ENCODE measurements around the gene PLK4. TPM values are rescaled to one million over a fixed set of nuclear protein-coding genes. Genes with fewer than 3 reads are reported as not detected.

The PLK4 gene
- 10 to 100 TPM; 50.5 to 76.4 TPM for total RNA-seq

DNA sequence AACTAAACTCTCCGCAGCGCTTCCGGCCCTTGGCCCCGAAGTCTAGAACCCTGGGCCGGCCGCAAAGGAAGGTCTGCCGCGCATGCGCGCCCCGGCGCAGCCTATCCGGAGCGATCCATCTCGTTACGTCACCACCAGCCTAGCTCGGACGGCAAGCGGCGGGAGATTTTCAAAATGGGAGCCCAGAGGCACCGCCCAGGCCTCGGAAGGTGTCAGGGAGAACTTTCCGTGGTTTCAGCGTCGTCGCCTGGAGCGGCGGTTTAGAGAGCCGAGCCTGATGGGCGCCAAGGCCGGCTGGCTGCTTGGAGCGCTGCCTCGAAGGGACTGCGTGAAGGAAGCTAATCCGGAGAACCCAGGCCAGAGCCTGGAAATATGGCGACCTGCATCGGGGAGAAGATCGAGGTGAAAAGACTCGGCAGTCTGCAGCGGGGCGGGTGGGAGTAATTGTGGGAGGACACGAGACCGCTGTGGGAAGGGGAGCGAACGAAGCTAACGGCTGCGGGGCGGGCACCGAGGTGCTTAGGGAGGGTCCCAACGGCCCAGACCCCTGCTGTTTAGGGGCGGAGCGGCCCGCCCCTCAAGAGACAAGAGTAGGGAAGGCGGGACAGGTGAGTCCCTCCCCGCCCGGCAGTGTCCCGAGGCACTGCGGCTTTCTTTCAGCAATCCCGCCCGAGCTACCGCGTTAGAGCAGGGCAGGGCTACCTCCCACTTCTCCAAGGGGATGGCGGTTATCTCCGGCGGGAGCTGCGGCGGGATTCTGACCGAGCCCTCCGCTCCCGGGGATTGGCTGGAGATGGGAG is at the start of gene PLK4:
Gene PLK4, plus strand, starts transcription at position 131 of the 800 bp plus-strand sequence. Its CDS starts 242 bp downstream, at position 373.
- Mint-ChIP-seq H3K36me3 (peaks cover 23 to 30% of the 10 kb centered on the region in 2 donors), H3K27ac (peak within 1 kb of the TSS; percentile 96 to 99), H3K9me3 (no peaks in the 10 kb centered on the region)
- ATAC-seq (peak; percentile 93 to 95), DNase-seq (ENCODE audit: low spot score in 2 of 2) (peak; percentile 92 to 97)

DNA sequence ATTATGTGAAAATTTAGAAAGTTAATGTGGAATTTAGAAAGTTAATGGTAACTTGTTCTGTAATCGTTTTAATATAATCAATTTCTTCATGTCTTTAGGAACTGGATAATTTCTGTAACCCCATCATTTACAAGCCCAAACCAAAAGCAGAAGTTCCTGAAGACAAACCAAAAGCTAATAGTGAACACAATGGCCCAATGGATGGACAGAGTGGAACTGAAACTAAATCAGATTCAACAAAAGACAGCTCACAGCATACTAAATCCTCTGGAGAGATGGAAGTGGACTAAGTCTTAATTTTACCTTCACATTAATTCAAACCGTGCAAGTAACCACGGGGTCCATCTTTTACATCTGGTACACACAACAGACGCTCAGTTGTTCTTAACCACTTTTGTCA is 48.1 kb upstream of the PLK4 start:
- DNase-seq (ENCODE audit: low spot score in 2 of 2) = no peak
- ATAC-seq = no peak
- Mint-ChIP-seq H3K36me3 (no peaks in the 10 kb centered on the region), H3K27ac (no peak overlapping the region), H3K9me3 (no peaks in the 10 kb centered on the region)

DNA sequence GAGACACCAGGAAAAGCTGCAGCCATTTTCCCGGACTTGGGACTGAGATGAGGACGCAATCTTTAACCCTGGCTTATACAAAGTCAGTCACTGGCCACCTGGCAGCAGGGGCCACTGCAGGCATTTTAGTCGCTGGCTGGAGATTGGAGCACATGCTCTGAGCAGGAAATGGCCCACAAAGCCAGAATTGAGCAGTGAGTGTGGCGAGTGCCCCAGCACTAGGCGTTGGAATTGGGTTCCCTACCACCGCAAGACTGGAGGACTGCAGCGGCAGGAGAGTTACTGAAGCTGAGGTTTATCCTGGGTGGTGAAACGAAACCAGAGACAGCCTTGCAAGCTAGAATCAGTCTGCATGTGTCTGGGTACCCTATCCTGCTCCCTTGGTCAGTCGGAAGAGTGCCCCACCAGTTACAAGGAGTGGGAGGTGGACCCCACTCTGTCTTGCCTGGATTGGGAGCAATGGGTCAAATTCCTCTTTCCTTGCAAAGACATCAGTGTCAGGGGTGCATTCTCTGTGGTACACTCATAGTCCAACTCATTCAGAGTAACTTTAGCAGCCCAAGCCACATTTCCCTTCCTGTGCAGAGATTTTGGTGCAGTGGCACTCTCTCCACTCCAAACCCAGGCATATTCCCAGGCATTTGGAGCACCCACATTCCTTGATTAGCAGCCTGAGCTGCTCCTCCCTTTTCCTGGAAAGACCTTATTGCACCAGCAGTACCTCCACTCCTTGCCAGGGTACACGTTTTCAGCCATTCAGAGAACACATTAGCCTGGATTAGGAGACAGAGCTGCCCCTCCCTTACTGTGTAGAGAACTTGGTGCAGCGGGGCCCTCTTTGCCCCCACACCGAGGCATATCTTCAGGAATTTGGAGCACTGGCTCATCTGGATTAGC is 36.7 kb upstream of the PLK4 start:
- DNase-seq (ENCODE audit: low spot score in 2 of 2) (no peak), ATAC-seq (no peak)
- H3K9me3 Mint-ChIP-seq = peaks cover 12 to 23% of the 10 kb centered on the region in 2 donors
- H3K27ac Mint-ChIP-seq = no peak overlapping the region
- peaks cover 28 to 57% of the 10 kb centered on the region in 2 donors for H3K36me3 Mint-ChIP-seq

DNA sequence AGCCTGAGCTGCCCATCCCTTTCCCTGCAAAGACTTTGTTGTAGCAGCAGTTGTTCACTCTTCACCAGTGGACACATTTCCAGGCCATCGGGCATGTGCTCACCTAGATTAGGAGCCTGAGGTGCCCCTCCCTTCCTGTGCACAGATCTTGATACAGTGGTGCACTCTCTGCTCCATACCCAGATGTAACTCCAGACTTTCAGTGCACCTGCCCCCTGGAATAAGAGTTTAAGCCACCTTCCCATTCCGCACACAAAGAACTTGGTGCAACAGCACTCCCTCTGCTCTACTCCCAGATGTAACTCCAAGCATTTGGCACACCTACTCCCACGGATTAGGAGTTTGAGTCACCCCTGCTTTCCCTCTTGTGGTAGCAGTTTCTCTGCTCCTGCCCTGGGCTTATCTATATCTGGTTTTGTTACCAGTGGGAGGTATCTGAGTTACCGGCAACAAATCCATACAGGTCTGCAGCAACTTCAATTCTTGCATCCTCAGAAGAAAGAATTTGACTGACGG is 36.0 kb upstream of the PLK4 start:
- Mint-ChIP-seq H3K9me3 (peaks cover 17 to 28% of the 10 kb centered on the region in 2 donors), H3K36me3 (peaks cover 35 to 64% of the 10 kb centered on the region in 2 donors), H3K27ac (no peak overlapping the region)
- ATAC-seq (no peak), DNase-seq (ENCODE audit: low spot score in 2 of 2) (no peak)

DNA sequence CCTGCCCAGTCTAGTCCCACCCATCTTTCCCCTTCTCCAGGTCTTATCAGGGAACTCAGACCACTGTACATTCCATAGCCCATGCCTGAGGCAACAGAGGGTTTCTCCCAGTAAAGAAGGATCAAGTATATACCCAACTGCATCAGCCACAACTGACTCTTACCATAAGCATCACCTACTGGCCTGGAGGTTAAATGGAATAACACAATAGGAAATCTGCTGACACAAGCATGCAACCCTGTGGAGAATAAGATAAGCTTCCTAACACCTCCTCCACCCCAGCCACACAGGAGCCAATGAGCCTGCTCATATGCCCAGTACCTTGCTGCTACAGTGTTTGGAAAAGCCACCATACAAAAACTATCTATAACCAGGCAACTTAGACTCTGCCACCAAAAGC is 34.6 kb upstream of the PLK4 start:
- no peak for ATAC-seq
- no peak for DNase-seq (ENCODE audit: low spot score in 2 of 2)
- Mint-ChIP-seq H3K27ac (no peak overlapping the region), H3K9me3 (peaks cover 27 to 38% of the 10 kb centered on the region in 2 donors), H3K36me3 (peaks cover 49 to 78% of the 10 kb centered on the region in 2 donors)

DNA sequence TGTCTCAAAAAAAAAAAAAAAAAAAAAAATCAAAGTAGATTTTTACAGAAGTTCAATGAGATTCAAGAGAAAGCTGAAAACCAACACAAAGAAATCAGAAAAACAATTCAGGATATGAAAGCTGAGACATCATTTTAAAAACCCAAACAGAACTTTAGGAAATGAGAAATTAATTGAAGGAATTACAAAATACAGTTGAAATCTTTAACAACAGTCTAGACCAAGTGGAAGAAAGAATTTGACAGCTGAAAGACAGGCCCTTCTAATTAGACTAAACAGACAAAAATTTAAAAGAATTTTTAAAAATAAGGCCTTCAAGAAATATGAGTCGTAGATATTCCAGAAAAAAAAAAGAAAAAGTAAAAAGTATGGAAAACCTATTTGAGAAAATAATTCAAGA is 33.9 kb upstream of the PLK4 start:
- DNase-seq (ENCODE audit: low spot score in 2 of 2) (no peak), ATAC-seq (no peak)
- H3K9me3 Mint-ChIP-seq = peaks cover 30 to 38% of the 10 kb centered on the region in 2 donors
- H3K36me3 Mint-ChIP-seq = peaks cover 49 to 85% of the 10 kb centered on the region in 2 donors
- no peak overlapping the region for H3K27ac Mint-ChIP-seq

DNA sequence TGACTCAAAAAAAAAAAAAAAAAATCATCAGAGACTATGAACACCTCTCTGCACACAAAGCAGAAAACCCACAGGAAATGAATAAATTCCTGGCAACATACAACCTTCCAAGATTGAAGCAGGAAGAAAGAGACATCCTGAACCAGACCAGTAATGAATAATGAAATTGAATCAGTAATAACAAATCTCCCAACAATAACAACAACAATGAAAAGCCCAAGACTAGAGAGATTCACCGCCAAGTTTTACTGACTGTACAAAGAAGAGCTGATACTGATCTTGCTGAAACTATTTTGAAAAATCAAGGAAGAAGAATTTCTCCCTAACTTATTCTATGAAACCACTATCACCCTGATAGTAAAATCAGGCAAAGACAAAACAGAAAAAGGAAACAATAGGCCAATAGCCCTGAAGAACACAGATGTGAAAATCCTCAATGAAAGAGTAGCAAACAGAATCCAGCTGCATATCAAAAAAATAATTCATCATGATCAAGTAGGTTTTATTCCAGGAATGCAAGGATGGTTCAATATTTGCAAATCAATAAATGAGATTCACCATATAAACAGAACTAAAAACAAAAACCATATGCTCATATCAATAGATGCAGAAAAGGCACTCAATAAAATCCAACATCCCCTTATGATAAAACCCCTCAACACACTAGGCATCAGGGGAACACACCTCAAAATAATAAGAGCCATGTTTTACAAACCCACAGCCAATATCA is 31.0 kb upstream of the PLK4 start:
- peaks cover 39 to 48% of the 10 kb centered on the region in 2 donors for H3K9me3 Mint-ChIP-seq
- no peak for ATAC-seq

DNA sequence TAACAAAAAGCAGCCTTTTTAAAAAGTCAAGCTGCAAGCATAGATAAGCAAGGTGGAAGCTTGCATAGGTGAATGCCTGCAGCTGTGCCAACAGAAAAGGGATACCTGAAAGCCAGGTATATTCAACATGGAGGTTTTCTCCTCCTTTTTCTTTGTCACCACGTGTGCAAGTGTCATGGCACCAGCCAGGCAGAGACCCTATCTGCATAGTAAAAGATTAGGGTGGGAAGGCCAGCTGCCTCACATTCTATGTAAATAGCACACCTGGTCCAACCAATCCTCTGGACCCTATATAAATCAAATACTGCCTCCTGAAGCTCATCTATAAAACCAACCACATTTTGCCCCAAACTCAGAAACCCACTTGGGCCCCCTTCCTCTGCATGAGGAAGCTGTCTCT is 28.0 kb upstream of the PLK4 start:
- DNase-seq (ENCODE audit: low spot score in 2 of 2) = no peak
- Mint-ChIP-seq H3K9me3 (peaks cover 31 to 45% of the 10 kb centered on the region in 2 donors), H3K36me3 (peaks cover 49 to 69% of the 10 kb centered on the region in 2 donors), H3K27ac (no peak overlapping the region)
- ATAC-seq = no peak

More for the DNA sequence above, 31.0 kb upstream of the PLK4 start:
- H3K36me3 Mint-ChIP-seq = peaks cover 49 to 86% of the 10 kb centered on the region in 2 donors
- no peak overlapping the region for H3K27ac Mint-ChIP-seq
- no peak for DNase-seq (ENCODE audit: low spot score in 2 of 2)

DNA sequence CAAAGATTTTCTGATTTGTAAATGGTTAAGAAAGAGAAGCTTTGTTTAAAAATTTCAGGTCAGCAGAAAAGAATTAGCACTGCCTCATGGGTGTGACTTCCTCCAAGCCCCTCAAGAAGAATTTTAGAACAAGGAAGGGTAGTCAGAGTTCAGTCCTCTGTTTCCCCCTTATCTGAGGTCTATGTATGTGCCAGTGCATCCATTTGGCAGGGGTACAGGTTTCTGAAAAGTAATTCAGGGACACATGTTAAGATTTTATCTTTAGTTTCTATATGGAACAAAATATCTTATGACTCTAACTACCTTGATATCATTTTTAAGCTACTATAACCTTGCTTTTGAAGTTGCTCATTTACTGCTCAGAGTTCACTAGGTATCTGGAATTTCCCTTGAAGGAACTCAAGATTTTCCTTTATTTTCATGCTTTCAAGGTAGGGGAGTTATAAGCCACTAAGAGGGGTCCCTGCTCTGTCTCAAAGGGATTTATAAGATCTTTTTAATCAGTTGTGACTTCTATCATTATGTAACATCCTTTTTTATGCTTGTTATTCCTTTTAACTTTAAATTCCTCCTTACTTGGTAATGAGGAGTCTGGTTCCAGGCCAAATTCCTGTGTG is 24.4 kb upstream of the PLK4 start:
- Mint-ChIP-seq H3K36me3 (peaks cover 27 to 58% of the 10 kb centered on the region in 2 donors), H3K27ac (no peak overlapping the region), H3K9me3 (peaks cover 30 to 41% of the 10 kb centered on the region in 2 donors)
- DNase-seq (ENCODE audit: low spot score in 2 of 2) = no peak
- no peak for ATAC-seq

DNA sequence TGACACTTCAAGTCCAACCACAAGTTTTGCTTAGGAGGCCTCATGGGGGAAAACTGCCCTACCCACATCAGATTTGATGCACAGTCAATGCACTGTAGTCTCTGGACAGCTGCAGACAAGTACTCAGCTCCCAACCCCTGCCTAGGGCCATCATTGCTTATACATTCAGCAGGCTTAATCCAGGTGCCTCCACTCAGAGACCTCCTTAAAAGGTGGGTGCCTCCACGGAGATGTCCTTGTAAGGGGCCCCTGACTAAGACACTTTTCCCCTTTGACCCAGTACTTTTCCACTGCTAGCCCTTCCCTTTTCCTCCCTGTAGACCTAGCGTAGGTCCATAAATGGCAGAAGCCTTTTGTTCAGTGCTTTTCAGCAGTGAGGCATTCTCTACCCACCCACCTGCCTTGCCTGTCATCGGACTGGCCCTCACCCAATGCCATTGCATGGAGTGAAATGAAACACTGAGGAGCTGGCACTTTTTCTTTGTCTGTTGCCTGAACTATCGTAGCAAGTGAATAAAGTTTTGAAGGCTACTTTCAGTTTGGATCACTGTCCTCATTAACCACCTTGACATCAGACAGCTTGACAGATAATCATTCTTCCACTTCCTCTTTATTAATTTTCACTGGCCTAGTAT is 23.8 kb upstream of the PLK4 start:
- Mint-ChIP-seq H3K36me3 (peaks cover 27 to 56% of the 10 kb centered on the region in 2 donors), H3K27ac (no peak overlapping the region), H3K9me3 (peaks cover 28 to 42% of the 10 kb centered on the region in 2 donors)
- no peak for DNase-seq (ENCODE audit: low spot score in 2 of 2)
- no peak for ATAC-seq

DNA sequence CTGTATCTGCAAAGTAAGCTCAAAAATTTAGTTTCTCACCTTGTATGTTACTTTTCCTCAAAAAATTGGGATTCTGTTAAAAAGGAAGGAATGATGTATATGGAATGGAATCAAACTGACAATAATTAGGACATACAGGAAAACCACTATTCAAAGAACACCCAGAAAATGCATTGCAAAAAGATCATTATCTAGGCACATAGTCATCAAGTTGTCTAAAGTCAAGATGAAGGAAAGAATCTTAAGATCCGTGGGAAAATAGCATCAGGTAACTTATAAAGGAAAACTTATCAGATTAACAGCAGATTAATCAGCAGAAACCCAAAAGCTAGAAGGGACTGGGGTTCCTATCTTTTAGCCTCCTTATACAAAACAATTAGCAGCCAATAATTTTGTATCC is 23.1 kb upstream of the PLK4 start:
- DNase-seq (ENCODE audit: low spot score in 2 of 2) (no peak), ATAC-seq (no peak)
- peaks cover 32 to 59% of the 10 kb centered on the region in 2 donors for H3K36me3 Mint-ChIP-seq

DNA sequence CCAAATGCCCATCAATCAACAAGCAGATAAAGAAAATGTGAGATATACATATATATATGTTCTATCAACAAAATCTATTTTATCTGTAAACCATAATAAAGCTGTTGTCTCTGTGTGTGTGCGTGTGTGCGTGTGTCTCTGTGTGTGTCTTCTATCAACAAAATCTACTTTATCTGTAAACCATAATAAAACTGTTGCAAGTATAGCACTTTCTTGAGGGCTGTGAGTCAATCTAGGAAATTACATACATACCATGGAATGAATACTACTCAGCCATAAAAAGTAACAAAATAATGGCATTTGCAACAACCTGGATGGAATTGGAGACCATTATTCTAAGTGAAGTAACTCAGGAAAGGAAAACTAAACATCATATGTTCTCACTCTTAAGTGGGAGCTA is 12.5 kb upstream of the PLK4 start:
- no peak for ATAC-seq
- Mint-ChIP-seq H3K9me3 (no peaks in the 10 kb centered on the region), H3K36me3 (peaks cover 5 to 6% of the 10 kb centered on the region in 2 donors), H3K27ac (no peak overlapping the region)
- DNase-seq (ENCODE audit: low spot score in 2 of 2) = no peak

More for the DNA sequence above, 23.1 kb upstream of the PLK4 start:
- Mint-ChIP-seq H3K9me3 (peaks cover 28 to 44% of the 10 kb centered on the region in 2 donors), H3K27ac (no peak overlapping the region)

DNA sequence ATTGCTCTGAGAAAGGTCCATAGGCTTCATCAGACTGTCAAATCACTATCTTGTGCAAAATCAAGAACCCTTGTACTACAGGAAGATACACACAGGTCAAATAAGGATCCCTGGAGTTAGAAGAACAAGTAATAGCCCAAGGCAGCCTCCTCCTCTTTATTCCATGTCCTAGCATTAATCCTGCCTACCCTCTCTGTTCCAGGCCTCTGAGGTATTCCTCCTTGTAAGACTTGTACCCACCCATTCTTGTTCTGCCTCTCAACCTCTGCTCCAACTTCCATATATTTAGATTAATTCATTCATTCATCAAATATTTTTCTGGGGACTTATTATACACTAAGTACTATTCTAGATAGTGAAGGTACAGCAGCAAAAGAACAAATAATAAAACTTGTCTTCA is 10.4 kb upstream of the PLK4 start:
- no peak overlapping the region for H3K27ac Mint-ChIP-seq
- ATAC-seq (no peak), DNase-seq (ENCODE audit: low spot score in 2 of 2) (no peak)
- no peaks in the 10 kb centered on the region for H3K9me3 Mint-ChIP-seq
- peaks cover 0 to 6% of the 10 kb centered on the region in 2 donors for H3K36me3 Mint-ChIP-seq

DNA sequence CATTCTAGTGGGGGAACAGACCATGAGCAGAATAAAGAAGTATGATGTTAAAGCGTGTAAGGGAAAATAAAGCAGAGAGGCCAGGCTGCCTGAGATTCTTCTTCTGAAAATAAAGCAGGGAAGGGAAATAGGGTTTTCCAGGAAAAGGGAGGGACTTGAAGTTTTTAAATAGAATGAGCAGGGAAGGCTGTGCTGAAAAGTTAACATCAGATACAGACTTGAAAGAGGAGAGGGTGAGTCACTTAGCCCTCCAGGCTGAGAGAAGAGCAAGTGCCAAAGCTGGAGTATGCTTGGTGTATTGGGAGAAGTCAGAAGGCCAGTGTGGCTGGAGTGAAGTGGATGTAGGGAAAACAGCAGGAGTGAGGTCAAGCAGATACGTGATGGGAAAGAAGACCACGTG is 10.0 kb upstream of the PLK4 start:
- no peak overlapping the region for H3K27ac Mint-ChIP-seq
- ATAC-seq = no peak
- no peaks in the 10 kb centered on the region for H3K9me3 Mint-ChIP-seq
- peaks cover 0 to 6% of the 10 kb centered on the region in 2 donors for H3K36me3 Mint-ChIP-seq
- no peak for DNase-seq (ENCODE audit: low spot score in 2 of 2)

DNA sequence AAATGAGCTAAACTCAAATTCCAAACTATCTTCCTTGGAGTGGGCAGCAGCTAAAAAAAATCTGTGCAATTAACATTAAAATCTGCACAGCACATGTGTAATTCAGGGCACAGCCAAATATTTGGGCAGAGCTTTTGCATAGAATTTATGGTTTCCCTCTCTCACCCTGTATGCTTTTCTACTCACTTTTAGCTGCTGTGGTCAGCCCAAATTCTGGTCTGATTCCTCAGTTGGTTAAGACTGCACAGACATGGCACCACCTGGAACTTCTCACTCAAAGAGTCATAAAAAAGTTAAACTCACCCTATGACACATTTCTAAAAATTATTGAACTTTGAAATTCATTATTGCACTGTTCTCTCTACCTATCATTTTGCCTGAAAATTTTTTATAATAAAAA is 4.9 kb upstream of the PLK4 start:
- Mint-ChIP-seq H3K9me3 (no peaks in the 10 kb centered on the region), H3K27ac (no peak overlapping the region), H3K36me3 (peaks cover 5 to 10% of the 10 kb centered on the region in 2 donors)
- DNase-seq (ENCODE audit: low spot score in 2 of 2) (no peak), ATAC-seq (no peak)

DNA sequence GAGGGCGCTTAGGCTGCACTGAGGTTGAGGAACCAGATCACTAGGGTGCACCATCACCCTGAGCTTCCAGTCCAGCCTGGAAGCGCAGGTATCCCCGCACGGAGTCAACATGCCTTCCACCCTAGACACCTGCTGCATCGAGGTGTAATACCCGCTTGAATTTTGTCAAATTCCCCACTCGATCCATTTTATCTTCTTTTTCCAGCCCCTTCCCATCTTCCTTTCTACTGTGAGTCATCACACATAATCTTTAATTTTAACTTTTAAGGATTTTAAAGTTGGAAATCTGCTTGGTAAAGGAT is 821 bp downstream of the PLK4 start:
- Mint-ChIP-seq H3K27ac (peak overlapping the region; percentile 96 to 99), H3K36me3 (peaks cover 28 to 36% of the 10 kb centered on the region in 2 donors), H3K9me3 (no peaks in the 10 kb centered on the region)
- ATAC-seq (peak in 1 of 2 donors; percentile 30), DNase-seq (ENCODE audit: low spot score in 2 of 2) (no peak)

Measured in activated naive CD4-positive, alpha-beta T cell treated with anti-CD3 and anti-CD28 coated beads, Interleukin-2, amount 50 U/mL, for 72 hours (primary cell).